Transverse colon (tissue), 4 donors: Measurements from ENCODE around the gene MRPS6.

Experiments
- EP300 ChIP-seq: sonication (generic); formaldehyde crosslinking; IDR thresholded peaks from one replicate; pipeline ENCODE4 v1.6.1; 2017; ENCODE audit warnings: antibody characterized with exemption, low read depth
- POLR2A ChIP-seq: fragments of 450-650 bp; IDR thresholded peaks from one replicate; pipeline ENCODE4 v1.6.1; 2016; ENCODE audit warnings: antibody characterized with exemption, mild to moderate bottlenecking, moderate library complexity
- POLR2AphosphoS5 ChIP-seq, 3 donors: sonication (generic); formaldehyde crosslinking; IDR thresholded peaks; one replicate each; pipeline ENCODE4 v1.6.1; 2016; ENCODE audit warnings: antibody characterized with exemption in 3 of 3
- TF ChIP-seq, protein P1 (sequence below), 5 experiments: fragments of 200-600 bp in 3 of 5; fragments of 450-650 bp in 2 of 5; sonication (generic) in 3 of 5; IDR thresholded peaks; 1 replicate in 2 of 5; 2 replicates in 3 of 5; pipeline ENCODE4 v1.5.1; 2016 to 2017; ENCODE audit warnings: antibody characterized with exemption in 5 of 5, inconsistent platforms in 3 of 5, mild to moderate bottlenecking in 2 of 5, moderate library complexity in 1 of 5

DNA sequence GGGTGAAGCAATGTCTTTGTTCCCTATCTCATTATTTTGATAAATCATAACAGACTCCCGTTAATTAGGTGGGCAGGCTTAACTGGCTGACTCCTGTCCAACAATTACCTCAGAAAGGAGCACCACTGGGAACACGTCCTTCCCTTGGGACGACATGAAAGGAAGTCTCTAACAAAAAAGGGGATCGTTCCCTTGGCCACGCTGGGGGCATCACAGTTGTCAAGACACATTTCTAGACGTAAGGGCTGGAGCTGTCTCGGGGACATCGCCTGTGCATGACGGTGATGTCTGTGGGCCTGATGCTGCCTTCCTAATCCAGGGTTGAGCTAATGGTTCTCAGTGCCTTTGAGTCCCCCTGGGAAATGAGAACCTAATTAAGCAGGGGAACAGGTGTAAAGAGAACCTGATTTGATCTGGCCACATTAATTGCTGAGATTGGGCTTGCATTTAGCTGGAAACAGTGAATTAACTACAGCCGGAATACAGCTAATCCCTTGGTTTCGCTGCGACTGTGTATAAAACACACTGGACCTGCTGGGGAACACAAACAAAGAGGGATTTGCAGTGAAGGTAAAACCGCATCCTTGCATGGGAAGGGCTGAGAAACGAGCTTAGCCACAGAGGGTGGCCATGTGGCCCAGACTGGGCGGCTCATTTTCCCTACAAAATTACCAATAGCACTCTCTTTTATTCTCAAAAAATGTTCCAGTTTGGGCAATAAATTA lies 111.8 kb downstream of the MRPS6 start:
- TF ChIP-seq, protein P1, sequence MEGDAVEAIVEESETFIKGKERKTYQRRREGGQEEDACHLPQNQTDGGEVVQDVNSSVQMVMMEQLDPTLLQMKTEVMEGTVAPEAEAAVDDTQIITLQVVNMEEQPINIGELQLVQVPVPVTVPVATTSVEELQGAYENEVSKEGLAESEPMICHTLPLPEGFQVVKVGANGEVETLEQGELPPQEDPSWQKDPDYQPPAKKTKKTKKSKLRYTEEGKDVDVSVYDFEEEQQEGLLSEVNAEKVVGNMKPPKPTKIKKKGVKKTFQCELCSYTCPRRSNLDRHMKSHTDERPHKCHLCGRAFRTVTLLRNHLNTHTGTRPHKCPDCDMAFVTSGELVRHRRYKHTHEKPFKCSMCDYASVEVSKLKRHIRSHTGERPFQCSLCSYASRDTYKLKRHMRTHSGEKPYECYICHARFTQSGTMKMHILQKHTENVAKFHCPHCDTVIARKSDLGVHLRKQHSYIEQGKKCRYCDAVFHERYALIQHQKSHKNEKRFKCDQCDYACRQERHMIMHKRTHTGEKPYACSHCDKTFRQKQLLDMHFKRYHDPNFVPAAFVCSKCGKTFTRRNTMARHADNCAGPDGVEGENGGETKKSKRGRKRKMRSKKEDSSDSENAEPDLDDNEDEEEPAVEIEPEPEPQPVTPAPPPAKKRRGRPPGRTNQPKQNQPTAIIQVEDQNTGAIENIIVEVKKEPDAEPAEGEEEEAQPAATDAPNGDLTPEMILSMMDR (IDR thresholded peaks at IDR 0.05), result no peak
- no peak for TF ChIP-seq POLR2A
- no peak for TF ChIP-seq POLR2AphosphoS5 (IDR thresholded peaks at IDR 0.05)
- TF ChIP-seq EP300, result no peak
